H9 (cell line): Measurements from ENCODE around the gene TRAPPC2L. TPM values are rescaled to one million over a fixed set of nuclear protein-coding genes. Genes with fewer than 3 reads are reported as not detected.

Experiments
- DNase-seq: peaks from one replicate; pipeline ENCODE4 v3.0.0-alpha.2; 2017
- H2AFZ ChIP-seq: one replicate; pipeline ENCODE4 v1.6.1; 2013; ENCODE audit warnings: mild to moderate bottlenecking, low read length, control low read depth, moderate library complexity
- H2AK5ac ChIP-seq: 2 replicates; pipeline ENCODE4 v1.6.1; 2013; ENCODE audit warnings: low read length, control low read depth, mixed read lengths; ENCODE audit not compliant: insufficient read length
- H2BK120ac ChIP-seq: one replicate; pipeline ENCODE4 v1.6.1; 2013; ENCODE audit warnings: low read depth, mild to moderate bottlenecking, low read length, control low read depth, inconsistent platforms; ENCODE audit not compliant: poor library complexity, severe bottlenecking
- H2BK12ac ChIP-seq: 2 replicates; pipeline ENCODE4 v1.6.1; 2013; ENCODE audit warnings: low read length, control low read depth, mixed read lengths, low read depth; ENCODE audit not compliant: insufficient read length
- H2BK15ac ChIP-seq: 2 replicates; pipeline ENCODE4 v1.6.1; 2013; ENCODE audit warnings: low read depth, low read length, control low read depth
- H2BK20ac ChIP-seq: one replicate; pipeline ENCODE4 v1.6.1; 2013; ENCODE audit warnings: low read depth, mild to moderate bottlenecking, low read length, control low read depth, inconsistent platforms; ENCODE audit not compliant: poor library complexity, severe bottlenecking
- H2BK5ac ChIP-seq: 2 replicates; pipeline ENCODE4 v1.6.1; 2013; ENCODE audit warnings: low read length, control low read depth, mixed read lengths; ENCODE audit not compliant: insufficient read length
- H3K14ac ChIP-seq: 2 replicates; pipeline ENCODE4 v1.6.1; 2013; ENCODE audit warnings: low read length, control low read depth; ENCODE audit not compliant: insufficient read depth
- H3K18ac ChIP-seq: 2 replicates; pipeline ENCODE4 v1.6.1; 2013; ENCODE audit warnings: low read depth, mild to moderate bottlenecking, mixed read lengths, low read length, control low read depth; ENCODE audit not compliant: insufficient read length
- H3K23ac ChIP-seq: 2 replicates; pipeline ENCODE4 v1.6.1; 2013; ENCODE audit warnings: low read length, control low read depth, mixed read lengths, low read depth; ENCODE audit not compliant: insufficient read length
- H3K23me2 ChIP-seq: 2 replicates; pipeline ENCODE4 v1.6.1; 2013; ENCODE audit warnings: low read depth, mild to moderate bottlenecking, mixed read lengths, low read length, control low read depth; ENCODE audit not compliant: insufficient read length, poor library complexity, severe bottlenecking
- H3K27ac ChIP-seq: 2 replicates; pipeline ENCODE4 v1.5.1; 2013; ENCODE audit warnings: low read length, control low read depth, mixed read lengths, low read depth; ENCODE audit not compliant: insufficient read length
- H3K27me3 ChIP-seq: 2 replicates; pipeline ENCODE4 v1.6.1; 2013; ENCODE audit warnings: low read length, control low read depth, inconsistent platforms; ENCODE audit not compliant: insufficient read depth
- H3K4ac ChIP-seq: 2 replicates; pipeline ENCODE4 v1.6.1; 2013; ENCODE audit warnings: low read depth, mild to moderate bottlenecking, control low read depth, inconsistent platforms, low read length, moderate library complexity
- H3K4me1 ChIP-seq: 2 replicates; pipeline ENCODE4 v1.6.1; 2013; ENCODE audit warnings: low read length, control low read depth, inconsistent platforms; ENCODE audit not compliant: insufficient read depth
- H3K4me2 ChIP-seq: 2 replicates; pipeline ENCODE4 v1.6.1; 2013; ENCODE audit warnings: low read length, control low read depth, mixed read lengths; ENCODE audit not compliant: insufficient read length, insufficient read depth
- H3K56ac ChIP-seq: 2 replicates; pipeline ENCODE4 v1.6.1; 2013; ENCODE audit warnings: low read depth, mild to moderate bottlenecking, mixed read lengths, low read length, control low read depth; ENCODE audit not compliant: insufficient read length
- H3K79me1 ChIP-seq: 2 replicates; pipeline ENCODE4 v1.6.1; 2013; ENCODE audit warnings: low read depth, mild to moderate bottlenecking, moderate library complexity, low read length, control low read depth, inconsistent platforms; ENCODE audit not compliant: insufficient read depth, poor library complexity, severe bottlenecking
- H3K79me2 ChIP-seq: 2 replicates; pipeline ENCODE4 v1.6.1; 2013; ENCODE audit warnings: low read length, control low read depth, inconsistent platforms; ENCODE audit not compliant: insufficient read depth
- H3K9ac ChIP-seq: 2 replicates; pipeline ENCODE4 v1.6.1; 2013; ENCODE audit warnings: low read length, control low read depth, mixed read lengths; ENCODE audit not compliant: insufficient read length; ENCODE audit errors: extremely low read depth
- H3K9me3 ChIP-seq: one replicate; pipeline ENCODE4 v1.6.1; 2013; ENCODE audit warnings: low read depth, low read length, inconsistent platforms; ENCODE audit not compliant: control insufficient read depth
- H3T11ph ChIP-seq: one replicate; pipeline ENCODE4 v1.6.1; 2013; ENCODE audit warnings: mild to moderate bottlenecking, low read length, control low read depth, inconsistent platforms
- H4K20me1 ChIP-seq: one replicate; pipeline ENCODE4 v1.6.1; 2013; ENCODE audit not compliant: control insufficient read depth, insufficient read length, insufficient read depth
- H4K5ac ChIP-seq: 2 replicates; pipeline ENCODE4 v1.6.1; 2013; ENCODE audit warnings: low read depth, mild to moderate bottlenecking, mixed read lengths, low read length, control low read depth; ENCODE audit not compliant: insufficient read length
- H4K8ac ChIP-seq: replicated peaks from 2 replicates; pipeline ENCODE4 v1.6.1; 2013; ENCODE audit warnings: low read length, control low read depth, mixed read lengths, low read depth; ENCODE audit not compliant: insufficient read length
- H4K91ac ChIP-seq: 2 replicates; pipeline ENCODE4 v1.6.1; 2013; ENCODE audit warnings: low read depth, mild to moderate bottlenecking, moderate library complexity, mixed read lengths, low read length, control low read depth; ENCODE audit not compliant: insufficient read length
- H3K27ac Mint-ChIP-seq, 3 experiments: 2 replicates in 2 of 3; 3 replicates in 1 of 3; pipeline ENCODE4 v1.8.0; 2020 to 2021; ENCODE audit warnings: mixed read lengths in 3 of 3, mild to moderate bottlenecking in 1 of 3, moderate library complexity in 1 of 3
- H3K27me3 Mint-ChIP-seq: 2 replicates; pipeline ENCODE4 v1.8.0; 2021; ENCODE audit warnings: low read depth, mild to moderate bottlenecking, moderate library complexity, mixed read lengths
- H3K36me3 Mint-ChIP-seq, 3 experiments: 2 replicates in 2 of 3; 3 replicates in 1 of 3; pipeline ENCODE4 v1.8.0; 2020 to 2021; ENCODE audit warnings: low read depth in 3 of 3, mixed read lengths in 3 of 3; ENCODE audit not compliant: insufficient read depth in 1 of 3
- H3K4me1 Mint-ChIP-seq, 2 experiments: 2 replicates each; pipeline ENCODE4 v1.8.0; 2020; ENCODE audit warnings: mixed read lengths in 2 of 2
- H3K4me3 Mint-ChIP-seq, 2 experiments: 2 replicates in 1 of 2; 3 replicates in 1 of 2; pipeline ENCODE4 v1.8.0; 2020 to 2021; ENCODE audit warnings: mild to moderate bottlenecking in 2 of 2, mixed read lengths in 2 of 2, moderate library complexity in 1 of 2
- H3K9me3 Mint-ChIP-seq, 2 experiments: 2 replicates in 1 of 2; 3 replicates in 1 of 2; pipeline ENCODE4 v1.8.0; 2020; ENCODE audit warnings: mild to moderate bottlenecking in 2 of 2, mixed read lengths in 2 of 2, moderate library complexity in 1 of 2
- WGBS: extraction: QIAGEN DNeasy Blood & Tissue Kit; methylation state at CpG from one replicate; pipeline ENCODE4 v1.1.7; 2013; ENCODE audit warnings: missing lambda C conversion rate, low lambda C conversion rate, mixed read lengths; ENCODE audit not compliant: insufficient read length; ENCODE audit errors: extremely low coverage; 5-methylcytosine and 5-hydroxymethylcytosine counted together
- total RNA-seq: library from RNA; stranded (reverse); gene quantifications from 2 replicates; pipeline ENCODE4 v1.2.1, GENCODE V29; 2021
- TF ChIP-seq, protein P1 (sequence below): fragments of 200-600 bp; sonication (generic); conservative IDR thresholded peaks from 3 replicates; pipeline ENCODE4 v1.8.0; 2021; ENCODE audit warnings: antibody characterized with exemption, mild to moderate bottlenecking

Gene TRAPPC2L
- total RNA-seq, 1 experiment from 2014 or later: 90.3 TPM

DNA sequence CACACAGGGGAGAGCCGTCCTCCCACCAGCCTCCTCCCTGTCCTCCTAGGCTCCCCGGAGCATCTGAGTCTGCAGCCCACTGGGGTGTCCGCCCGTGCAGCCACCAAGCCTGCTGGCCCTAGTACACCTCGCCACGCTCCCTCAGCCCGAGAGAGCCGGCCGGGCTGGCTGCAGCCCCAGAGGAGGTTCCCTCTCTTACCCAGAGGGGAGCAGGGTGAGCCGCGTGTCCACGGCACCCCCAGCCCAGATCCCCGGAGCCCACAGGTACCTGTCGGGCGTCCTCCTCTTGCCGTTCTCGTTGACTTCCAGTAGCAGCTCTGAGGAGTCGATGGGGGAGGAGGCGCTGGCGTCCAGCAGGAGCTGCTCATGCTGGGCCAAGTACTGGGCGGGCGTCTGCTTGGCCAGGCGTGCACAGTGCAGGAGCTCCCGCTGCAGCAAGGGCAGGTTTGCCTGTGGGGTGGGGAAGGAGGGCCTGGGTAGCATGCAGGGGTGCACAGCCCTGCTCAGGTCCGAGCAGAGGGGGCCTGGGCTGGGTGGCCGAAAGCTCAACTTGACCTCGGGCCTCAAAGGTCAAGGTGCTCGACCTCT, 28.9 kb downstream of the TRAPPC2L start:
- peaks cover 0 to 8% of the 10 kb centered on the region in 2 experiments; a peak in 4 of 5 replicates for H3K9me3 Mint-ChIP-seq
- WGBS: no CpG with 5 or more reads among the region's 28 CpGs
- no peaks in the 10 kb centered on the region for H3K23me2 ChIP-seq

More for the DNA sequence above, 28.9 kb downstream of the TRAPPC2L start:
- no peak overlapping the region for H2AK5ac ChIP-seq
- H3K4me3 Mint-ChIP-seq: no peak overlapping the region
- H3K4me2 ChIP-seq: no peak overlapping the region
- H3K27me3 ChIP-seq: no peaks in the 10 kb centered on the region
- no peak overlapping the region for H2AFZ ChIP-seq
- peaks cover 11% of the 10 kb centered on the region for H3K27me3 Mint-ChIP-seq
- H3K79me1 ChIP-seq: no peaks in the 10 kb centered on the region
- H3K18ac ChIP-seq: no peak overlapping the region
- no peaks in the 10 kb centered on the region for H3K4me1 ChIP-seq
- no peak overlapping the region for H2BK15ac ChIP-seq
- H3K4me1 Mint-ChIP-seq: peaks cover 0 to 4% of the 10 kb centered on the region in 2 experiments; a peak in 1 of 4 replicates
- no peak overlapping the region for H3T11ph ChIP-seq
- no peaks in the 10 kb centered on the region for H4K20me1 ChIP-seq
- no peak overlapping the region for H3K23ac ChIP-seq
- no peak overlapping the region for H3K56ac ChIP-seq
- no peak overlapping the region for H4K5ac ChIP-seq
- H4K8ac ChIP-seq: no peak overlapping the region
- H2BK20ac ChIP-seq: no peak overlapping the region
- no peak overlapping the region for H2BK5ac ChIP-seq
- H3K14ac ChIP-seq: no peak overlapping the region; the same call in 1 of the 2 replicates
- H3K9me3 ChIP-seq: no peaks in the 10 kb centered on the region
- no peak overlapping the region for H2BK120ac ChIP-seq
- no peak overlapping the region for H3K27ac ChIP-seq
- H3K27ac Mint-ChIP-seq: no peak overlapping the region; a peak in 1 of 7 replicates
- TF ChIP-seq, protein P1, sequence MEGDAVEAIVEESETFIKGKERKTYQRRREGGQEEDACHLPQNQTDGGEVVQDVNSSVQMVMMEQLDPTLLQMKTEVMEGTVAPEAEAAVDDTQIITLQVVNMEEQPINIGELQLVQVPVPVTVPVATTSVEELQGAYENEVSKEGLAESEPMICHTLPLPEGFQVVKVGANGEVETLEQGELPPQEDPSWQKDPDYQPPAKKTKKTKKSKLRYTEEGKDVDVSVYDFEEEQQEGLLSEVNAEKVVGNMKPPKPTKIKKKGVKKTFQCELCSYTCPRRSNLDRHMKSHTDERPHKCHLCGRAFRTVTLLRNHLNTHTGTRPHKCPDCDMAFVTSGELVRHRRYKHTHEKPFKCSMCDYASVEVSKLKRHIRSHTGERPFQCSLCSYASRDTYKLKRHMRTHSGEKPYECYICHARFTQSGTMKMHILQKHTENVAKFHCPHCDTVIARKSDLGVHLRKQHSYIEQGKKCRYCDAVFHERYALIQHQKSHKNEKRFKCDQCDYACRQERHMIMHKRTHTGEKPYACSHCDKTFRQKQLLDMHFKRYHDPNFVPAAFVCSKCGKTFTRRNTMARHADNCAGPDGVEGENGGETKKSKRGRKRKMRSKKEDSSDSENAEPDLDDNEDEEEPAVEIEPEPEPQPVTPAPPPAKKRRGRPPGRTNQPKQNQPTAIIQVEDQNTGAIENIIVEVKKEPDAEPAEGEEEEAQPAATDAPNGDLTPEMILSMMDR: no peak
- DNase-seq: no peak
- no peak overlapping the region for H4K91ac ChIP-seq
- H3K4ac ChIP-seq: no peak overlapping the region
- H3K79me2 ChIP-seq: no peaks in the 10 kb centered on the region
- H2BK12ac ChIP-seq: no peak overlapping the region
- H3K36me3 Mint-ChIP-seq: no peaks in the 10 kb centered on the region
- no peak overlapping the region for H3K9ac ChIP-seq
